Breast epithelium (tissue), 4 donors: ENCODE results near the gene OR1L6. TPM values are rescaled to one million over a fixed set of nuclear protein-coding genes. Genes with fewer than 3 reads are reported as not detected.

Experiments
- DNase-seq, 2 donors: peaks; one replicate each; pipeline ENCODE4 v3.0.0-alpha.2; 2019; ENCODE audit warnings: low spot score in 2 of 2
- H3K27ac ChIP-seq, 2 donors: fragments of 200-600 bp; sonication (generic) in 1 of 2; one replicate each; pipeline ENCODE4 v1.5.1; 2016 to 2019; ENCODE audit warnings: mild to moderate bottlenecking in 1 of 2
- H3K27me3 ChIP-seq, 2 donors: fragments of 200-600 bp; sonication (generic) in 1 of 2; one replicate each; pipeline versions ENCODE4 v1.5.1 to v1.6.0; 2017 to 2019; ENCODE audit warnings: control low read depth in 1 of 2, mild to moderate bottlenecking in 1 of 2
- H3K36me3 ChIP-seq: fragments of 200-600 bp; one replicate; pipeline ENCODE4 v1.5.1; 2019
- H3K4me1 ChIP-seq, 2 donors: fragments of 200-600 bp; sonication (generic); one replicate each; pipeline ENCODE4 v1.5.1; 2016 to 2019; ENCODE audit warnings: control low read depth in 1 of 2
- H3K4me3 ChIP-seq, 3 donors: fragments of 200-600 bp; sonication (generic); 1 replicate in 2 of 3; 2 replicates in 1 of 3; pipeline ENCODE4 v1.5.1; 2016 to 2019; ENCODE audit warnings: mild to moderate bottlenecking in 3 of 3, moderate library complexity in 2 of 3
- H3K9me3 ChIP-seq, 2 donors: fragments of 200-600 bp; sonication (generic) in 1 of 2; one replicate each; pipeline ENCODE4 v1.5.1; 2016 to 2019; ENCODE audit warnings: control low read depth in 1 of 2
- CTCF ChIP-seq, 3 donors: fragments of 450-650 bp; IDR thresholded peaks; one replicate each; pipeline ENCODE4 v1.5.1; 2016 to 2017; ENCODE audit warnings: antibody characterized with exemption in 3 of 3, mild to moderate bottlenecking in 3 of 3, moderate library complexity in 3 of 3
- POLR2A ChIP-seq: fragments of 450-650 bp; IDR thresholded peaks from one replicate; pipeline ENCODE4 v1.6.1; 2016; ENCODE audit warnings: antibody characterized with exemption, mild to moderate bottlenecking, moderate library complexity
- POLR2AphosphoS5 ChIP-seq, 3 donors: sonication (generic); formaldehyde crosslinking; IDR thresholded peaks; one replicate each; pipeline ENCODE4 v1.6.1; 2017; ENCODE audit warnings: antibody characterized with exemption in 3 of 3
- intact Hi-C: fragments of 100-400 bp; cut with DNase I; formaldehyde crosslinking; loops from one replicate; pipeline ENCODE4 v1.15.1; 2023; ENCODE audit warnings: low total_unique reads
- total RNA-seq, 3 donors: library from RNA; depleted of rRNA; stranded (reverse); fragments of >200 nt; gene quantifications; one replicate each; pipeline ENCODE4 v1.1.0, GENCODE V29; 2016

Gene OR1L6
- total RNA-seq, 3 donors from 2014 or later = not detected

- H3K27me3 ChIP-seq = no peaks in the 10 kb centered on the region
- H3K27ac ChIP-seq = no peak overlapping the region
- no peaks in the 10 kb centered on the region for H3K9me3 ChIP-seq
- TF ChIP-seq CTCF (IDR thresholded peaks at IDR 0.05) = no peak
- TF ChIP-seq POLR2AphosphoS5 (IDR thresholded peaks at IDR 0.05) = no peak
- no peak for TF ChIP-seq POLR2A
- H3K4me3 ChIP-seq = no peak overlapping the region
- H3K36me3 ChIP-seq = no peaks in the 10 kb centered on the region
- no peaks in the 10 kb centered on the region for H3K4me1 ChIP-seq
- intact Hi-C loops = no loop called here
- DNase-seq = no peak
Measured at GRCh38 chr9:122780026-122780425, 37.9 kb downstream of the OR1L6 start.

- H3K9me3 ChIP-seq = no peaks in the 10 kb centered on the region
- H3K4me1 ChIP-seq = no peaks in the 10 kb centered on the region
- no peaks in the 10 kb centered on the region for H3K36me3 ChIP-seq
- intact Hi-C loops = no loop called here
- no peak overlapping the region for H3K27ac ChIP-seq
- no peak for DNase-seq
- TF ChIP-seq POLR2A (no peak), CTCF (IDR thresholded peaks at IDR 0.05) (no peak), POLR2AphosphoS5 (IDR thresholded peaks at IDR 0.05) (no peak)
- no peak overlapping the region for H3K4me3 ChIP-seq
- H3K27me3 ChIP-seq = no peaks in the 10 kb centered on the region
Measured at GRCh38 chr9:122781671-122782070, 39.6 kb downstream of the OR1L6 start.

- Histone ChIP-seq H3K4me1 (no peaks in the 10 kb centered on the region), H3K27ac (no peak overlapping the region), H3K4me3 (no peak overlapping the region), H3K9me3 (no peaks in the 10 kb centered on the region), H3K36me3 (no peaks in the 10 kb centered on the region), H3K27me3 (no peaks in the 10 kb centered on the region)
- intact Hi-C loops = no loop called here
- no peak for TF ChIP-seq POLR2A
- no peak for DNase-seq
Measured at GRCh38 chr9:122785269-122785668, 43.2 kb downstream of the OR1L6 start.

- no peak overlapping the region for H3K4me3 ChIP-seq
- intact Hi-C loops = no loop called here
- no peak for DNase-seq
- no peaks in the 10 kb centered on the region for H3K27me3 ChIP-seq
- H3K4me1 ChIP-seq = no peaks in the 10 kb centered on the region
- no peaks in the 10 kb centered on the region for H3K36me3 ChIP-seq
- H3K27ac ChIP-seq = no peak overlapping the region
- TF ChIP-seq POLR2AphosphoS5 (IDR thresholded peaks at IDR 0.05) (no peak), POLR2A (no peak), CTCF (IDR thresholded peaks at IDR 0.05) (no peak)
- H3K9me3 ChIP-seq = no peaks in the 10 kb centered on the region
Measured at GRCh38 chr9:122786338-122786737, 44.2 kb downstream of the OR1L6 start.

GRCh38 chr9:122788831-122789230 lies 46.7 kb downstream of the OR1L6 start, which contains the start of gene OR5C1:
Gene OR5C1, plus strand, starts transcription at chr9:122788933. Its CDS starts 0 bp downstream, at chr9:122788933.
- no peaks in the 10 kb centered on the region for H3K27me3 ChIP-seq
- no peak within 1 kb of the TSS for H3K27ac ChIP-seq
- H3K36me3 ChIP-seq = no peaks in the 10 kb centered on the region
- no peaks in the 10 kb centered on the region for H3K9me3 ChIP-seq
- intact Hi-C loops = no loop called here
- H3K4me1 ChIP-seq = no peaks in the 10 kb centered on the region
- no peak within 1 kb of the TSS for H3K4me3 ChIP-seq
- DNase-seq = no peak
- no peak for TF ChIP-seq POLR2AphosphoS5 (IDR thresholded peaks at IDR 0.05)
- no peak for TF ChIP-seq CTCF (IDR thresholded peaks at IDR 0.05)
- TF ChIP-seq POLR2A = no peak
